Measurements from ENCODE around the gene SEC24D. TPM values are rescaled to one million over a fixed set of nuclear protein-coding genes. Genes with fewer than 3 reads are reported as not detected.

The SEC24D gene
- total RNA-seq, 5 donors from 2014 or later (not counting 1 experiment from before 2014, with no cell fraction given): 17.0 to 32.3 (median 21.7) TPM

- H3K27me3 Mint-ChIP-seq: no peaks in the 10 kb centered on the region
- POLR2A ChIA-PET: no interaction called here
- peaks cover 51% of the 10 kb centered on the region for H3K36me3 Mint-ChIP-seq
- no peak overlapping the region for H3K27ac Mint-ChIP-seq
- Histone ChIP-seq H3K36me3 (ENCODE audit: control insufficient read depth in 2 of 2, extremely low read depth in 1 of 2, insufficient read depth in 1 of 2, low read length in 1 of 2) (peaks cover 3 to 55% of the 10 kb centered on the region in 2 donors), H3K9me3 (no peaks in the 10 kb centered on the region), H3K27me3 (replicated peaks in 1 of 2; ENCODE audit: control insufficient read depth in 2 of 2, extremely low read depth in 1 of 2, insufficient read depth in 2 of 2, low read length in 1 of 2) (no peaks in the 10 kb centered on the region), H3K27ac (ENCODE audit: low read length) (no peak overlapping the region), H3K4me1 (ENCODE audit: control insufficient read depth in 1 of 2, extremely low read depth in 1 of 2, insufficient read depth in 2 of 2, low read length in 2 of 2) (no peaks in the 10 kb centered on the region), H3K4me3 (ENCODE audit: control insufficient read depth in 1 of 2, extremely low read depth in 1 of 2, low read length in 1 of 2) (no peak overlapping the region)
- CTCF ChIA-PET: interaction anchor here in 1 of 2 donors (0.6 to 1.0 kb wide), 2 partner anchors 11 to 56 kb away, joined by 3 read pairs; no protein-coding TSS in a partner anchor
- no peaks in the 10 kb centered on the region for H3K4me1 Mint-ChIP-seq
- no peaks in the 10 kb centered on the region for H3K9me3 Mint-ChIP-seq
- ATAC-seq (replicated peaks in 1 of 4) (no peak), DNase-seq (peak in 1 of 35 experiments; percentile 17)
- WGBS (ENCODE audit: insufficient coverage): no CpG with 5 or more reads among the region's 5 CpGs
- no peak overlapping the region for H3K4me3 Mint-ChIP-seq
Observed at GRCh38 chr4:118740869-118741268, 95.1 kb downstream of the SEC24D start.

GRCh38 chr4:118739022-118739713 is 96.8 kb downstream of the SEC24D start:
- Mint-ChIP-seq H3K36me3 (peaks cover 45% of the 10 kb centered on the region), H3K27ac (no peak overlapping the region), H3K4me3 (no peak overlapping the region), H3K27me3 (no peaks in the 10 kb centered on the region), H3K9me3 (no peaks in the 10 kb centered on the region), H3K4me1 (no peaks in the 10 kb centered on the region)
- POLR2A ChIA-PET: no interaction called here
- 90% methylated on average over 2 of the region's 2 CpGs for WGBS (ENCODE audit: insufficient coverage)
- no peak overlapping the region for H3K27ac ChIP-seq (ENCODE audit: low read length)
- CTCF ChIA-PET: interaction anchor here (0.5 to 1.1 kb wide), 3 partner anchors 33 to 166 kb away, joined by 3 read pairs; no protein-coding TSS in a partner anchor
- H3K4me1 ChIP-seq (ENCODE audit: control insufficient read depth in 1 of 2, extremely low read depth in 1 of 2, insufficient read depth in 2 of 2, low read length in 2 of 2): no peaks in the 10 kb centered on the region
- H3K27me3 ChIP-seq (replicated peaks in 1 of 2; ENCODE audit: control insufficient read depth in 2 of 2, extremely low read depth in 1 of 2, insufficient read depth in 2 of 2, low read length in 1 of 2): no peaks in the 10 kb centered on the region
- H3K36me3 ChIP-seq (ENCODE audit: control insufficient read depth in 2 of 2, extremely low read depth in 1 of 2, insufficient read depth in 1 of 2, low read length in 1 of 2): peaks cover 3 to 44% of the 10 kb centered on the region in 2 donors
- DNase-seq: no peak
- no peak overlapping the region for H3K4me3 ChIP-seq (ENCODE audit: control insufficient read depth in 1 of 2, extremely low read depth in 1 of 2, low read length in 1 of 2)
- no peak for ATAC-seq (replicated peaks in 1 of 4)
- H3K9me3 ChIP-seq: no peaks in the 10 kb centered on the region

GRCh38 chr4:118738090-118738489 is 97.8 kb downstream of the SEC24D start:
- no peaks in the 10 kb centered on the region for H3K4me1 Mint-ChIP-seq
- Histone ChIP-seq H3K4me1 (ENCODE audit: control insufficient read depth in 1 of 2, extremely low read depth in 1 of 2, insufficient read depth in 2 of 2, low read length in 2 of 2) (no peaks in the 10 kb centered on the region), H3K27ac (ENCODE audit: low read length) (no peak overlapping the region), H3K9me3 (no peaks in the 10 kb centered on the region), H3K36me3 (ENCODE audit: control insufficient read depth in 2 of 2, extremely low read depth in 1 of 2, insufficient read depth in 1 of 2, low read length in 1 of 2) (peaks cover 3 to 35% of the 10 kb centered on the region in 2 donors), H3K27me3 (replicated peaks in 1 of 2; ENCODE audit: control insufficient read depth in 2 of 2, extremely low read depth in 1 of 2, insufficient read depth in 2 of 2, low read length in 1 of 2) (no peaks in the 10 kb centered on the region), H3K4me3 (ENCODE audit: control insufficient read depth in 1 of 2, extremely low read depth in 1 of 2, low read length in 1 of 2) (no peak overlapping the region)
- 93% methylated on average over 2 of the region's 3 CpGs for WGBS (ENCODE audit: insufficient coverage)
- no peak overlapping the region for H3K27ac Mint-ChIP-seq
- H3K9me3 Mint-ChIP-seq: no peaks in the 10 kb centered on the region
- POLR2A ChIA-PET: interaction anchor here in 1 of 2 donors (0.7 kb wide), 1 partner anchor 202 kb away, joined by 3 read pairs; no protein-coding TSS in a partner anchor
- H3K27me3 Mint-ChIP-seq: no peaks in the 10 kb centered on the region
- CTCF ChIA-PET: interaction anchor here (0.7 to 0.9 kb wide), 2 partner anchors 9 to 33 kb away, joined by 4 read pairs; no protein-coding TSS in a partner anchor
- DNase-seq (no peak), ATAC-seq (replicated peaks in 1 of 4) (no peak)
- peaks cover 43% of the 10 kb centered on the region for H3K36me3 Mint-ChIP-seq
- no peak overlapping the region for H3K4me3 Mint-ChIP-seq

- Mint-ChIP-seq H3K4me3 (no peak overlapping the region), H3K27ac (no peak overlapping the region), H3K27me3 (no peaks in the 10 kb centered on the region), H3K36me3 (peaks cover 47% of the 10 kb centered on the region), H3K4me1 (no peaks in the 10 kb centered on the region), H3K9me3 (no peaks in the 10 kb centered on the region)
- H3K27ac ChIP-seq (ENCODE audit: low read length): no peak overlapping the region
- DNase-seq (no peak), ATAC-seq (replicated peaks in 1 of 4) (no peak)
- CTCF ChIA-PET: no interaction called here
- no peak overlapping the region for H3K4me3 ChIP-seq (ENCODE audit: control insufficient read depth in 1 of 2, extremely low read depth in 1 of 2, low read length in 1 of 2)
- H3K27me3 ChIP-seq (replicated peaks in 1 of 2; ENCODE audit: control insufficient read depth in 2 of 2, extremely low read depth in 1 of 2, insufficient read depth in 2 of 2, low read length in 1 of 2): no peaks in the 10 kb centered on the region
- H3K36me3 ChIP-seq (ENCODE audit: control insufficient read depth in 2 of 2, extremely low read depth in 1 of 2, insufficient read depth in 1 of 2, low read length in 1 of 2): peaks cover 3 to 34% of the 10 kb centered on the region in 2 donors
- no peaks in the 10 kb centered on the region for H3K9me3 ChIP-seq
- H3K4me1 ChIP-seq (ENCODE audit: control insufficient read depth in 1 of 2, extremely low read depth in 1 of 2, insufficient read depth in 2 of 2, low read length in 2 of 2): no peaks in the 10 kb centered on the region
- POLR2A ChIA-PET: no interaction called here
Observed at GRCh38 chr4:118736900-118737299, 99.0 kb downstream of the SEC24D start.

- no peak overlapping the region for H3K4me3 Mint-ChIP-seq
- peaks cover 11 to 14% (median 12%) of the 10 kb centered on the region in 3 donors for H3K4me1 Mint-ChIP-seq
- DNase-seq (no peak), ATAC-seq (replicated peaks in 1 of 4) (no peak)
- POLR2A ChIA-PET: no interaction called here
- Histone ChIP-seq H3K4me1 (ENCODE audit: control insufficient read depth in 1 of 2, extremely low read depth in 1 of 2, insufficient read depth in 2 of 2, low read length in 2 of 2) (peaks cover 0 to 7% of the 10 kb centered on the region in 2 experiments), H3K27me3 (replicated peaks in 1 of 2; ENCODE audit: control insufficient read depth in 2 of 2, extremely low read depth in 1 of 2, insufficient read depth in 2 of 2, low read length in 1 of 2) (no peaks in the 10 kb centered on the region), H3K36me3 (ENCODE audit: control insufficient read depth in 2 of 2, extremely low read depth in 1 of 2, insufficient read depth in 1 of 2, low read length in 1 of 2) (peaks cover 3 to 29% of the 10 kb centered on the region in 2 donors), H3K4me3 (ENCODE audit: control insufficient read depth in 1 of 2, extremely low read depth in 1 of 2, low read length in 1 of 2) (no peak overlapping the region), H3K27ac (ENCODE audit: low read length) (no peak overlapping the region), H3K9me3 (no peaks in the 10 kb centered on the region)
- no CpG with 5 or more reads among the region's 7 CpGs for WGBS (ENCODE audit: insufficient coverage)
- no peaks in the 10 kb centered on the region for H3K27me3 Mint-ChIP-seq
- no peaks in the 10 kb centered on the region for H3K9me3 Mint-ChIP-seq
- peaks cover 51% of the 10 kb centered on the region for H3K36me3 Mint-ChIP-seq
- H3K27ac Mint-ChIP-seq: no peak overlapping the region
- CTCF ChIA-PET: interaction anchor here in 1 of 2 donors (0.7 kb wide), 1 partner anchor 9 kb away, joined by 3 read pairs; no protein-coding TSS in a partner anchor
Observed at GRCh38 chr4:118734491-118735205, 101.3 kb downstream of the SEC24D start.

GRCh38 chr4:118732591-118733330 is 103.2 kb downstream of the SEC24D start:
- Histone ChIP-seq H3K27me3 (replicated peaks in 1 of 2; ENCODE audit: control insufficient read depth in 2 of 2, extremely low read depth in 1 of 2, insufficient read depth in 2 of 2, low read length in 1 of 2) (no peaks in the 10 kb centered on the region), H3K27ac (ENCODE audit: low read length) (no peak overlapping the region), H3K4me1 (ENCODE audit: control insufficient read depth in 1 of 2, extremely low read depth in 1 of 2, insufficient read depth in 2 of 2, low read length in 2 of 2) (peaks cover 0 to 11% of the 10 kb centered on the region in 2 experiments), H3K36me3 (ENCODE audit: control insufficient read depth in 2 of 2, extremely low read depth in 1 of 2, insufficient read depth in 1 of 2, low read length in 1 of 2) (peaks cover 0 to 25% of the 10 kb centered on the region in 2 donors), H3K4me3 (ENCODE audit: control insufficient read depth in 1 of 2, extremely low read depth in 1 of 2, low read length in 1 of 2) (no peak overlapping the region), H3K9me3 (no peaks in the 10 kb centered on the region)
- Mint-ChIP-seq H3K4me3 (no peak overlapping the region), H3K36me3 (peaks cover 51% of the 10 kb centered on the region), H3K4me1 (peaks cover 16 to 18% (median 17%) of the 10 kb centered on the region in 3 donors), H3K27ac (no peak overlapping the region), H3K9me3 (no peaks in the 10 kb centered on the region), H3K27me3 (no peaks in the 10 kb centered on the region)
- WGBS (ENCODE audit: insufficient coverage): 100% methylated on average over 2 of the region's 3 CpGs
- ATAC-seq (replicated peaks in 1 of 4) (no peak), DNase-seq (no peak)
- ChIA-PET CTCF (no interaction called here), POLR2A (no interaction called here)

Data from T-cell (primary cell).